ENCODE results near the gene COL6A3. TPM values are rescaled to one million over a fixed set of nuclear protein-coding genes. Genes with fewer than 3 reads are reported as not detected.

The COL6A3 gene
- total RNA-seq, 1 donor from 2014 or later: 124 TPM

DNA sequence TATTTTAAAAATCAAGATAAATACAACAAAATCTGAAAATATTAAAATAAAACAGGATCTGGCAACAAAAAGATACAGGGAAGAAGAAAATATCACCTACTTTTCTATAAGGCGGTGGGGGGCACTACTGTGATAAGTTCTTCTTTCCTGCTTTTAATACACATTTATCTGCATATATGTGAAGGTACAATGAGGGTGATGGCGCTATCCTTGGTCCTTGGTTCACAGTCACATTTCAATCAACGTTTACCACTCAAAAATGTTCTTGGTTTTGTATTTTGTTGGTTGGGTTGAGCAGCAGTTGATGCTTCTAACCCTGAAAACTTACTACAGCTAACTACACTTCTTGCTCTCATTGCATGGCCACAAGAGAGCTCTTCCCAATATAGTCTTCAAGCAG lies 112.4 kb downstream of the COL6A3 start:
- Histone ChIP-seq H3K36me3 (ENCODE audit: control insufficient read depth, insufficient read depth, low read length) (no peaks in the 10 kb centered on the region), H3K4me3 (ENCODE audit: low read depth, low read length) (no peak overlapping the region), H3K27me3 (ENCODE audit: control insufficient read depth, insufficient read depth, low read length) (no peaks in the 10 kb centered on the region)
- TF ChIP-seq, protein P1, sequence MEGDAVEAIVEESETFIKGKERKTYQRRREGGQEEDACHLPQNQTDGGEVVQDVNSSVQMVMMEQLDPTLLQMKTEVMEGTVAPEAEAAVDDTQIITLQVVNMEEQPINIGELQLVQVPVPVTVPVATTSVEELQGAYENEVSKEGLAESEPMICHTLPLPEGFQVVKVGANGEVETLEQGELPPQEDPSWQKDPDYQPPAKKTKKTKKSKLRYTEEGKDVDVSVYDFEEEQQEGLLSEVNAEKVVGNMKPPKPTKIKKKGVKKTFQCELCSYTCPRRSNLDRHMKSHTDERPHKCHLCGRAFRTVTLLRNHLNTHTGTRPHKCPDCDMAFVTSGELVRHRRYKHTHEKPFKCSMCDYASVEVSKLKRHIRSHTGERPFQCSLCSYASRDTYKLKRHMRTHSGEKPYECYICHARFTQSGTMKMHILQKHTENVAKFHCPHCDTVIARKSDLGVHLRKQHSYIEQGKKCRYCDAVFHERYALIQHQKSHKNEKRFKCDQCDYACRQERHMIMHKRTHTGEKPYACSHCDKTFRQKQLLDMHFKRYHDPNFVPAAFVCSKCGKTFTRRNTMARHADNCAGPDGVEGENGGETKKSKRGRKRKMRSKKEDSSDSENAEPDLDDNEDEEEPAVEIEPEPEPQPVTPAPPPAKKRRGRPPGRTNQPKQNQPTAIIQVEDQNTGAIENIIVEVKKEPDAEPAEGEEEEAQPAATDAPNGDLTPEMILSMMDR (IDR thresholded peaks at IDR 0.05; ENCODE audit: insufficient read depth, low read length, poor library complexity, severe bottlenecking): no peak
- no peak for DNase-seq (ENCODE audit: low read depth)

DNA sequence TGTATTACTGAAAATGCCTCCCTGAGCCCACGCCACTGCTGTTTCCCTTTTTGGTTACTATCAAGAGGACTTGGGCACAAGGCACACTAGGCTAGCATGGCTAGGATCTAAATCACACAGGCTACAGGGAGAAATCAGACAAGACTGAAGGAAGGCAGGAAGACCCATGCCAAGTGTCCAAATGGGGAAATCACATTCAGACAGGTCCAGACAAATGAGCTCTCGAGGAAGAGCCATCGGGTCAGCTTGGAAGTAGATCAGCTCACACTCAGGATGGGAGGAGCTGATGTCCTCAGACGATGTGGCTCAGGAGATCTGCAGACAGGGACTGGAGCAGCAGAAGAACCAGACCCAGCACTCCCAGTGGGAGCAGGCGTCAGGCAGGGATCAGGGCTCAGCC lies 113.2 kb downstream of the COL6A3 start:
- Histone ChIP-seq H3K4me3 (ENCODE audit: low read depth, low read length) (no peak overlapping the region), H3K27me3 (ENCODE audit: control insufficient read depth, insufficient read depth, low read length) (no peaks in the 10 kb centered on the region), H3K36me3 (ENCODE audit: control insufficient read depth, insufficient read depth, low read length) (no peaks in the 10 kb centered on the region)
- TF ChIP-seq, protein P1 (IDR thresholded peaks at IDR 0.05; ENCODE audit: insufficient read depth, low read length, poor library complexity, severe bottlenecking): no peak
- DNase-seq (ENCODE audit: low read depth): no peak

GRCh38 chr2:237299906-237300305 lies 114.1 kb downstream of the COL6A3 start:
- Histone ChIP-seq H3K36me3 (ENCODE audit: control insufficient read depth, insufficient read depth, low read length) (no peaks in the 10 kb centered on the region), H3K4me3 (ENCODE audit: low read depth, low read length) (no peak overlapping the region), H3K27me3 (ENCODE audit: control insufficient read depth, insufficient read depth, low read length) (no peaks in the 10 kb centered on the region)
- TF ChIP-seq, protein P1 (IDR thresholded peaks at IDR 0.05; ENCODE audit: insufficient read depth, low read length, poor library complexity, severe bottlenecking): no peak
- DNase-seq (ENCODE audit: low read depth): peak; percentile 98

- DNase-seq (ENCODE audit: low read depth): peak; percentile 96
- H3K4me3 ChIP-seq (ENCODE audit: low read depth, low read length): no peak overlapping the region
- H3K27me3 ChIP-seq (ENCODE audit: control insufficient read depth, insufficient read depth, low read length): no peaks in the 10 kb centered on the region
- TF ChIP-seq, protein P1 (IDR thresholded peaks at IDR 0.05; ENCODE audit: insufficient read depth, low read length, poor library complexity, severe bottlenecking): no peak
- H3K36me3 ChIP-seq (ENCODE audit: control insufficient read depth, insufficient read depth, low read length): no peaks in the 10 kb centered on the region
These were observed 115.5 kb downstream of the COL6A3 start for GRCh38 chr2:237298151-237299118.

GRCh38 chr2:237297421-237298150 lies 116.4 kb downstream of the COL6A3 start:
- H3K4me3 ChIP-seq (ENCODE audit: low read depth, low read length): no peak overlapping the region
- H3K27me3 ChIP-seq (ENCODE audit: control insufficient read depth, insufficient read depth, low read length): no peaks in the 10 kb centered on the region
- no peak for DNase-seq (ENCODE audit: low read depth)
- H3K36me3 ChIP-seq (ENCODE audit: control insufficient read depth, insufficient read depth, low read length): no peaks in the 10 kb centered on the region
- TF ChIP-seq, protein P1 (IDR thresholded peaks at IDR 0.05; ENCODE audit: insufficient read depth, low read length, poor library complexity, severe bottlenecking): no peak
